Renal cortical epithelial cell (primary cell): ENCODE measurements around the gene PRLHR. TPM values are rescaled to one million over a fixed set of nuclear protein-coding genes. Genes with fewer than 3 reads are reported as not detected.

Experiments
- DNase-seq: peaks from one replicate; pipeline ENCODE4 v3.0.0-alpha.2; 2011; ENCODE audit warnings: low read depth
- total RNA-seq: library from RNA; depleted of rRNA; stranded (reverse); fragments of >200 nt; gene quantifications from 2 replicates; pipeline ENCODE4 v1.2.3, GENCODE V29; 2014

PRLHR gene
- total RNA-seq, 1 donor from 2014 or later: not detected

- no peak for DNase-seq
These were observed 7.4 kb downstream of the PRLHR start for GRCh38 chr10:118587881-118588651.

GRCh38 chr10:118586911-118587310 is 8.5 kb downstream of the PRLHR start:
- no peak for DNase-seq

- peak; percentile 28 for DNase-seq
These were observed 9.7 kb downstream of the PRLHR start for GRCh38 chr10:118585794-118586193.

- DNase-seq: no peak
These were observed 10.2 kb downstream of the PRLHR start for GRCh38 chr10:118585234-118585633.

- DNase-seq: peak; percentile 63
These were observed 11.1 kb downstream of the PRLHR start for GRCh38 chr10:118584181-118584954.

GRCh38 chr10:118583611-118584010 is 11.8 kb downstream of the PRLHR start:
- no peak for DNase-seq

GRCh38 chr10:118582511-118582910 is 12.9 kb downstream of the PRLHR start:
- no peak for DNase-seq

- no peak for DNase-seq
These were observed 14.1 kb downstream of the PRLHR start for GRCh38 chr10:118581340-118581739.

GRCh38 chr10:118580702-118581101 is 14.7 kb downstream of the PRLHR start:
- no peak for DNase-seq

- no peak for DNase-seq
These were observed 21.9 kb downstream of the PRLHR start for GRCh38 chr10:118573512-118573911.

- DNase-seq: no peak
These were observed 23.0 kb downstream of the PRLHR start for GRCh38 chr10:118572256-118573041.

GRCh38 chr10:118571123-118571522 is 24.3 kb downstream of the PRLHR start:
- DNase-seq: no peak

GRCh38 chr10:118570591-118570990 is 24.9 kb downstream of the PRLHR start:
- DNase-seq: no peak

- no peak for DNase-seq
These were observed 25.6 kb downstream of the PRLHR start for GRCh38 chr10:118569882-118570252.

GRCh38 chr10:118569241-118569881 is 26.1 kb downstream of the PRLHR start:
- DNase-seq: no peak

GRCh38 chr10:118568327-118568848 is 27.1 kb downstream of the PRLHR start:
- peak; percentile 48 for DNase-seq

GRCh38 chr10:118567701-118568248 is 27.7 kb downstream of the PRLHR start:
- no peak for DNase-seq

GRCh38 chr10:118566911-118567310 is 28.5 kb downstream of the PRLHR start:
- DNase-seq: no peak

- no peak for DNase-seq
These were observed 30.0 kb downstream of the PRLHR start for GRCh38 chr10:118565301-118566075.

- DNase-seq: no peak
These were observed 30.8 kb downstream of the PRLHR start for GRCh38 chr10:118564652-118565051.

- no peak for DNase-seq
These were observed 31.3 kb downstream of the PRLHR start for GRCh38 chr10:118564114-118564513.
